ENCODE data around the gene ENOX1.

ENOX1 gene

DNA sequence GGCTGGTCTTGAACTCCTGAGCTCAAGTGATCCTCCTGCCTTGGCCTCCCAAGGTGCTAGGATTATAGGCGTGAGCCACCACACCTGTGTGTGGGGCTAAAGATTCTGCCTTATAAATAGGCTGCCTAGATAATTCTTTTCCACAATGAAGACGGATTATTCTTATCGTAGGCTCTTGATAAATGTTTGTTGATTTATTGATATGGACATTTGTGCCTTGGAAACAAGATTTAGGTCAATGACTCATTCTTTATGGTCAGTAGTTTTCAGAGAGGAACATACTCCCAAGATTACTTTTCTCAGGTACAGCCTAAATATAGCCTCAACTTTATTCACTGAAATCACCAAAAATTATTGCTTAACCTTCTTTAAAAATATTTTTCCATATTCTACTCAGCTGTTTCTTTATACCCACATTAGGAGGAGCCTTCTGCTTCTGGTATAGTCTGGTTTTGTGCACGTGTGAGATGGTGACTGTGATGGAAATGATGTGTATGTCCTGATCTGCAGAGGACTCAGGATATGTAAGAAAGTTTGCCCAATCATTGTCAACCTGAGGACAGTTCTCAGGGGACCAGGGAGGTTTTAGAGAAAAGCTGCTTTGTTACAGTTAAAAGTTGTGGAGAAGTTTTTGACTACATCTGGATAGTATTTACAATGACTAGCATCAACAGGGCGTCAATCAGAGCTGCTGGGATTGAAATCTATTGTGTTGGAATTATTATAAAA lies 554.5 kb downstream of the ENOX1 start:
- no peak for DNase-seq

DNA sequence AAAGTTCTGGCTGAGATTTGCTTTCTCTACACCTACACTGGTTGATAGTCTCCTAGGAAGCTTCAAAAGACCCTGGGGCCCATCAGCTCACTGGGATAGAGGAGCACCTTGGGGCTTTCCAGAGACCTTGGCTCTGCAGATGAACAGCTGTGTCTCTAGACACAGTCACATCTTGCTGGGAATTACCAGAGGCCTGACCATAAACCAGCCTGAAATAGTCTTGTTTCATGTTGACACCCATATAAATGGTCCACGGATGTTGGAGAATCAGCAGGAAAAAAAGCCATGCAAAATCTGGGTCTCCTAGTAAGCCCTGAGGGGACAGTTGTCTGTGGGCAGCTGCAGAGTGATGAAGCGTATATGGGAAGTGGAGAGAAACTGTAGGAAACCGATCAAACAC lies 555.8 kb downstream of the ENOX1 start:
- no peak for DNase-seq

DNA sequence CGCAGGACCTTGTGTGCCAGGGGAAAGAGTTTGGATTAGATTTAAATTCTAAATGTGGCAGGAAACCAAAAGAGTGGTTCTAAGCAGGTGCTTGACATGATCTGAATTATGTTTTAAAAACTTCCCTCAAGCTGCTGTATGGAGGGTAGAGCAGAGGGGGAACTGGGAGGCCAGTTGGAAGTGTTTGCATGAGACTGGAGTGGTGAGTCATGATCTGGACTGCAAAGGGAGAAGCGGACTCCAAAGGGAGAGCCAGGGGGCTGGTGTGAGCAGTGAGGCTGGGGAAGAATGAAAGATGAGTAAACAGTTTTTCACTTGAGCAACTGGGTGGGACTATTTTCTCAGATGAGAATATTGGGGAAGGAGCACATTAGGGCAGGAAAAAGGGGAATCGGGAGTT lies 557.3 kb downstream of the ENOX1 start:
- no peak for DNase-seq

DNA sequence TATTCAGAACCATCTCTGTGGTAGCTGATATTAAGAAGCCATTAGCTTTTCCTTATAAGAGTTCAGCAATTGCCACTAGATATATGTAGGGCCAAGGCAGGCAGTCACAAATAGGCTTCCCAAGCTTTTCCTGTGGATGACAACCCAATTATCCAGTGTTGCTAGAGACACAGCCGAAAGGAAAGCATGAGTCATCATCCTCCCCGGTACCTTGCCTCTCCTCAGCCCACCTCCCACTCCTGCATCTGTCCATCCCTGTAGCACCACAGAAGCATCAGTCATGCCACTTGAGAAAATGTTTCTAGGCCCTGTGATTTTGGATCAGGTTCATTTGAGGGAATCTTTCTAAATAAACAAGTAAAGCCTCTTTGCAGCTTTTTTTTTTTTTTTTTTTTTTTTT lies 559.1 kb downstream of the ENOX1 start:
- no peak for DNase-seq

DNA sequence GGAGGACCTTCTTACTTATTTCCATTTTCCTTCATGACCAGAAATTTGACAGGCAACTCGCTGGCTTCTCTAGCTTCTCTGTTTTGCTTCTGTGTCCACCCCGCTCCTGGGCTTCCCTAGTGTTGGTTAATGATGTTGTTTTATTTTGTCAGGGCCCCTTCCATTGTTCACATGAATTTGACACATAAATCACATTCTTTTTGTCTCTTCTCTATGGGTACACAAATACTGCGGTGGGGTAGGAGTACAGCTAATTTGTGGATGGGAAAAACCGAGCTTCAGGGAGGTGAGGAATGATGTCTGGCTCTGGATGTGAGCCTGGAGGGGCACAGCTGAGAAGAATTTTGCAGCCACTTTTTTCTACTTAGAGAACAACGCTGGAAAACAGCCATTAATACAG lies 563.6 kb downstream of the ENOX1 start:
- no peak for DNase-seq

DNA sequence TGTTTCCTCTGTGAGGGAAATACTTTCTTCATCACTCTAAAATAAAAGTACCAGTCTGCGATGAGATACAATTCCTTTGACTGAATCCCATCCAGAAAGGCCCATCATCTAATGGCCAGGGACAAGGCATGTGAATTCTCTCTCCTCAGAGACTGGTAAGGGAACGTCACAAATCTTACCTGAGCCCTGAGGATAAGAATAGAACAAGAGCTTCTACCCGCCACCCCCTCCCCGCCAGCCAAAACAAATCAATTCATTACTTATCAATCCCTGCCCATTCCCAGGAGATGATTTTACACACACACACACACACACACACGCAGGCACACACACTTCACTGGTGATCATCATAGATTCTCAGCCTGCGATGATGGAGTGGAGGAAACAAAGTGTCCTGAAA lies 564.7 kb downstream of the ENOX1 start:
- DNase-seq, result no peak

DNA sequence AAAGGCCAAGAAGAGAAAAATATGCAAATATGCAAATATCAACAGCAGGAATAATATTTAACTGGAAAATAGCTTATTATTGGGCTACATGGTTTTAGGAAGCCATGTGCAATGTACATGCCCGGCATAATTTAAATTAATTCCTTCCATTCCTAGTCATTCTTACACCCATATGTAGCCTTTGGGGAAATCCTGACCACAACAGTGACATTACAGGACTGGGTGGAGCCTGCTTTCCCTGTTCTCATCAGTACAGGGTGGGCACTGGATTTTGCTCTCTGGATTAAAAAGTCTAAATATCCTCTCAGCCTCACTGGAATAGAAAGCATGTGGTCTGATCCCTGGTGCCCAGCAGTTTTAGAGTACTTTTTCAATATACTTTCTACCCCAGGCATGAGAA lies 565.2 kb downstream of the ENOX1 start:
- DNase-seq, result no peak

DNA sequence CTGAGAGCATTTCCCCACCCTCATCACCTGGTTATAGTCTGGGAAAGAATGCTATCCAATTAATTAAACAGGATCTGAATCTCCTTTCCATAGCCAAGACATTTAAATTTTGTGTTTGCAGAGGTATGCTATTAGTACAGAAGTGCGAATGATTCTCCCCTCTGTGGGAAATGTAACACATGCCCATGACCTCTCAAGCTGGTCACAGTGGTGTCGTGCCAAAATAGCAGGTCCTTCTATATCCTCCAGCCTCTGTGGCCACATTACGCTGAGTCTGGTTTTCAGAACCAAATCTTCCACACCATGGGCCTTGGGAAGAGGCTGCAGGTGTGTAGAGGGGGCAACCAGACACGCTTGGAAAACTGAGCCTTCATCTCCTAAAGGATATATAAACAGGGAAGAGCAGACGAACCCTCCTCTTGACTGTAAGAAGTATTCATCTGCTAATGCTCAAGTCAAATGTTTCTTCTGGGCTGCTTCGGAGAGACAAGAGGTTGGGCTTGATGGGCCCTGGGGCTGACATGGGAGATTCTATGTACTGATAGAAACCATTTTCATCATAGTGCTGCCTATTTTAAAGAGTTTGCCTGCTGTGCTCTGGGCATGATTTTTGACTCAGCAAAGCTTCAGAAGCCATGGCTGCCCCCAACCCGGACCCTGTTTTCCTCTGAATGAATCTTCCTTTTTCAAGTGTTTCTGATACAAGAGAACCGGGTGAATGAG lies 565.7 kb downstream of the ENOX1 start:
- no peak for DNase-seq

DNA sequence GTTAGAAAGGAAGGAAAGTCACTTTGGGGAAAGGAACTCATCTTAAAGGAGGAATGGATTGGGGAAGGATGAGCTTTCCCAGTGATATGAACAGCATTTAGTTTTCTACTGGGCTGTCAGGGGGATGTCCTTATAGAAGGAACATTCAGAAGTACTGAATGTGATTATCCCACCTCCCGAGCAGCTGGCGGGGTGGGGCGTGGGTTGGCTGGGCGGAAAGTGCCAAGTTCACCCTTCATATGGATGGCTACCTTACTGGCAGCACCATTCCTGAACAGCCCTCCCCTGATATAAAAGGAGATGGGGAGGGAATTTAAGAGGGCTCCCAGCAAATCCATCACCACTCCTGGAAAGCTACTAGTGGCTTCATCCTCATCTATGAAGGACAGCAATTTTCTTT lies 572.6 kb downstream of the ENOX1 start:
- no peak for DNase-seq

DNA sequence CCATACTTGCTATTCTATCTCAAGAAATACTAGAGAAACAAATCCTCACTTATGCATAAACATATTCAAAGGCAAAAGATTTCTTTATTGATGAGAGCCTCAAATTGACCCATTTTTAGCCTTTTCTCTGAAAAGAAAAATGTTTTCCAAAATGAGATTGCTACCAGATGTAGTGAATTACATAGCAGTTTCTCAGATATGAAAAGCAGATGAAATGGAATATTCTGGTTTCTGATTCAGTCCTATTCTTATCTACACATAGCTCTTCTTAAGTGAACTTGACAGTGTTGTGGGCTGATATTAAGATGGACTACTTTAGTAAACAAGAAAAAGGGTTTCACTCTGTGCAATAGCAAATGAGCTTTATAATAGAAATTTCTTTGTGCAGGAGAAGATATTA lies 579.9 kb downstream of the ENOX1 start:
- DNase-seq, result no peak

DNA sequence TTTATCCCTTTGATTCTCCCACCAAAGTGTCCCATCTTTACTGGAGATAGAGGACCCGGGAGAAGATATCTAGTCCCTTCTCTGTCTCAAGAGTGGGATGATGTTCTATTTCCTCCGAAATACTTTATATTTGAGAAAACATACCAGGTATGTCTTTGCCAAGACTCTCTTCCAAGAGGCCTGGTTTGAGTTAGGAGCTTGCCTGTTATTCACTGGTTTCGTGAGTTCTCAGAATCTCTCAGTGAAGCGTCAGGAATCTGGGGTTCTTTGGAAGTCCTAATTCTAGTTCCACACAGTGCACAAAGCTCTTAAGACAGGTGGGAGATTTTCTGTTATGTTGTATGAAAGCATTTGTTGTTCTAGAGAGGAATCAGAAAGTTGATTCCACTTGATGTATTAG lies 581.4 kb downstream of the ENOX1 start:
- DNase-seq, result no peak

DNA sequence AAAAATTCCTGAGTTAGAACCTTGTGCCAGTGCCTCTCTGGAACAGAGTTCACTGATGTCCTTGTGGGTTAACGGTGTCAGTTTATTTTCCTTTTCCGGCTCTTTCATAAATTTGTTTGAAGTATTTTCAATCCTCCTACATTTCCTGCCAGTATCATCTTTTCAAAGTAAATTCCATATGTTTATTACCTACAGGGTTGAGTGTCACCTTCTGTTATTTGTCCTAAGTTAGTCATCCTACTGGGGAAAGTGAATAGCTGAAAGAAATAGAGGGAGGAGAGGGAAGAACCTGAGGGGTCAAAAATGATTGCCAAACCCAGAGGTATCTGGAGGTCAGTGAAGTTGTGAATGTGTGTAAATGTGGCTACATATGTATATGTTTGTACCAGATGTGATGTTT lies 582.2 kb downstream of the ENOX1 start:
- DNase-seq, result no peak

DNA sequence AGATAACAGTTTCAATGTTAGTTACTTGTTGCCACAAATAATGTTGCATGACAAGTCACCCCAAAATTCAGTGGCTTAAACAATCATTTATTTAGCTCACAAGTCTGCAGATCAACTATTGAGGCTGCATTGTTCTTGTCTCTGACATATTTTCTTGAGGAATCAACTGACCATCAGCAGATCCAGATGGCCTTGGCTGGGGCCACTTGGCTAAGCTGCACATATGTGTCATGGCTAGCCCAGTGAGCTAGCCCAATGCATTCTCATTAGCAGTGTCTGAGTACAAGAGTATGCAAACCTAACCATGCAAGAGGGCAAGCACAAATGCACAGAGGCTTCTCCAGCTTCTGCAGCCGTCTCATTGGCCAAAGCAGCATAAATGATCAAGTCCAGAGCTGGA lies 583.0 kb downstream of the ENOX1 start:
- DNase-seq, result no peak

DNA sequence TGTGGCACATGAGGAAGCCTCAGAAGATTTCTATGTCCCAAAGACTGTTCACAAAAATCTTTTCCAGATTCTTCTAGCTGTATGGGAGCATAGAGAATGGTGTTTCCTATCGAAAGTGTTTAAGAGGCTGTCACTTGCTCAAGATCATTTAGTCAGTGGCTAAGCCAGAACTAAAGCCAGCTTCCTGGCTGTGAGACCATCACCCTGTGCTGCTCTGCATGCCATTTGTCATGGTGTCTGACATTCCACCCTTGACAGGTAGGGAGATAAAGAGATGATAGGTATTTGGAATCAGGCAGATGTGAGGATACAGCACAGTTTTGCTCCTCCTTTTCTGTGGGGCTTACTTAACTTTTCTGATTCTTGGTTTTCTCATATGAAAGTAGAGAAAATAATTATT lies 586.0 kb downstream of the ENOX1 start:
- DNase-seq, result no peak

DNA sequence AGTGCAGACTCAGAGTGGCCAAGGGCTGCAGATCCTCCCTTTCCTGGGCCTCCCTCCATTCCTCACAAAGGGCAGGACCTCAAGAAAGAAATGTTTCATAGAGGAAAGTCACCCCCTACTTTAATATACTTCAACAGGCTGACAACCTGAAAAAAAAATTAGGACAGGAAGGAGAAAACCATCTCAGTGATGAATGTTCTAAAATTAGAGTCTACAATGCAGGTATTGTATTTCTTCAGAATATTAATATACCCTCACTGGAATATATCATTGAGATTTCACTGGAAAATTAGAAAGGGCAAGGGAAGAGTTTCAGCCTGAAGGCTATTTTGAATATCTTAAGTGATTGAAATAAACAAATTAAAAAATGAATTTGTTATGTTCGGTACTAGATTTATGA lies 586.5 kb downstream of the ENOX1 start:
- DNase-seq, result no peak

DNA sequence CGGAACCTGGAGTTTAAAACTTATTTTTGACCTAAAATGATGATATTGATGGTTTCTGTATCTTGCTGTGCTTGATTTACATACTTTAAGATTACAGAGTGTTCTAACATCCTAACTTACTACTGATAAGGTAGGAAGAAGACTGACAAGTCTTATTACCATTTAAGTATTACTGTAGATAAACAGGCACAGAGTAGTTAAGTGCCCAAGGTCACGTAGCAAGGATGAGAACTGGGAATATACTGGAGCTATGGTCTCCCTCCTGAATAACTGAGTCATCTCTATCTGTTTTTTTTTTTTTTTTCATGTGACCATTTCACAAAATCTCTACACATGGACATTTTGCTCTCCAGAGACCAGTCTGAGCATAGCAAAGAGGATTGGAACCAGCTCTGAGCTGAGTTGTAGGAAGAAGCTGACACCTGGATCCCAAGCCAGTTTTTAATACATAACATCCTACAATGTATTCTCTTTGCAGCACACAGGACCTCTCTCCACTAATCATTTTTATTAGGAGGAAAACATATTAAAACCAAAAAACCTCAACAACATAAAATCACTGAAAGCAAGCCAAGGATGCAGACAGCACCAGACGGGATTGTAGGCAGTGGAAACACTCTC lies 589.9 kb downstream of the ENOX1 start:
- DNase-seq, result no peak

DNA sequence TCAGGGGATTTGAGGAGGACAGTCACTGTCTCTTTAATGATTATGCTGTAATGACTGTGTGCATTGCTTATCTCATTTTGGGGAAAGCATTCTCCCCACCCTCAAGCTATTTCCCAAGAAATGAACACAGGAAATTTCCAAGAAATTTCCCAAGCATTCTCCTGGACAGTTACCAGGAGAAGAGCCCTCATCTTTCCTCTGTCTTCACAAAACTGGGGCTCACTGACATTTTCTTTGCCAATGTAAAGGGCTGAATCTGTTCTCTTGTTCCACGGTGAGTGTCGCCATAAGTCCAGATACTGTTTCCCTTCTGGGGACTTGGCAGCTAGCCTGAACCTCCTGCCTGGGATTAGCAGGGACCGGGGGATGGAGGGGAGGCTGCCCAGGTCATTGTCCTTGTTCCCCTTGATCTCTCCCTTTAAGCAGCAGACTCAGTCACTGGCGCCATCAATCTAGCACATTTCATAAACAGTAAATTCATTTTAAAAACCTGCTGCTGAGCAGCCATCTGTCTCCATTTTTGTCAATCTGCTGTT lies 590.6 kb downstream of the ENOX1 start:
- no peak for DNase-seq

DNA sequence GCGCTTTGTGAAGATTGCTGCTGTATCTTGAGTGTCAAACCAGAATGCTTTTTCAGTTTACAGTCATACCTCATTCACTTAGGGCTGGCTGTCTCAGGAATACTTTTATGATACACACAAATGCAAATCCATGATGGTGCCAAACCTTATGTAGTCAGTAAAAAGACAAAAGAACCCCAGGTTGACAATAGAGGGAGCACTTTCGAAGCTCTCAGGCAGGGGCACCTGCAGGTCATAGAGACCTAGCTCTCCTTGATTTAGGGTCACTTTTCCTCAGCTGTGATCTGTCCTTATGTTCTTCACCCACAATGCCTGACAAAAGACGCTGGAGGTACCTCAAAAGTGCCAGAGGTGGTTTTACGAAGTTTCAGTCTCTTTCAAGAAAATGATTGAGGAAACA lies 591.2 kb downstream of the ENOX1 start:
- no peak for DNase-seq

DNA sequence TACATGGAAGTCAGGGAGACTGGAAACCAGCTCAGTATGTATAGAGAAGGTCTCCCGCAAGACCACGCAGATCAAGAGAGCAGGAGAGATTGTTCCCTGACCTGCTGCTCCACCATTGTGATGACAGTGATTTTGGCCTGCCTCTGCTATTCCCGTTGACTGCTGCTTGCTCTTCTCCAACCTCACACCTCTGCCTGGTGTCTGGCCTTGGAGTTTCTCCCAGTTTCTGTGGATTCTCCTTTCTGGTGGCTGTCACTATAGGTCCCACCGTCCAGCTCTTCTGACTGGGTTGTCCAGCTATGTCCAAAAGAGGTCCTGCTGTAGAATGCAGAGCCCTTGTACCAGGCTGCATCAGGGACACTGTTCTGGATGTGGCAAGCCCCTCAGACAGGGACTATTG lies 591.7 kb downstream of the ENOX1 start:
- DNase-seq, result no peak

DNA sequence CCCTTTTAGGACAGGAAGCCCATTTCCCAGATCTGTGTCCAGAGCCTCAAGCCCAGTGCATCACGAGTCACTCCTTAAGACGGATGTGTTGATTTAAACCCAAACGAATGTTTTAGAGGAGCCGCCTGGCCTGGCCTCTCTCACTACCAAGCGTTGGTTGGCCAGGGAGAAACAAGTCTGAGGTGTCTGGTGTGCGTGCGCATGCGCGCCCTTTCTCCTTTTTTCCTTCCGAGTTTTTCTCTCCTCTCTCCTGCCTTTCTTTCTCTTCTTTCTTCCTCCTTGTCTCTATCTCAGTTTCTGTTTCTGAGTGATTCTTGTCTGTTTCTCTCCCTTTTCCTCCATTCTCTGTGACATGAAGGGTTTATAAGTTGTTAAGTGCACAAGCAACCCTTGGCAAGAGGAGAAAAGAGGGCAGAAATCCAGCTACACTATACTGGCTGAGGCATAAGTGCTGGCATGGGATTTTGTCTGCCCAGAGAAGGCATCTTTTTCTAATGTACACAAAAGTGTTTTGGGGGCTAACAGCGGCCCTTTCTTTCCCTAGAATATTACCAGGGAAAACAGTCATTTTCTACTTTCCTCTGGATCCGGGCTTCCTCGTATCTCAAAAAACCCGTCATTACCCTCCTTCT lies 592.9 kb downstream of the ENOX1 start:
- no peak for DNase-seq

DNA sequence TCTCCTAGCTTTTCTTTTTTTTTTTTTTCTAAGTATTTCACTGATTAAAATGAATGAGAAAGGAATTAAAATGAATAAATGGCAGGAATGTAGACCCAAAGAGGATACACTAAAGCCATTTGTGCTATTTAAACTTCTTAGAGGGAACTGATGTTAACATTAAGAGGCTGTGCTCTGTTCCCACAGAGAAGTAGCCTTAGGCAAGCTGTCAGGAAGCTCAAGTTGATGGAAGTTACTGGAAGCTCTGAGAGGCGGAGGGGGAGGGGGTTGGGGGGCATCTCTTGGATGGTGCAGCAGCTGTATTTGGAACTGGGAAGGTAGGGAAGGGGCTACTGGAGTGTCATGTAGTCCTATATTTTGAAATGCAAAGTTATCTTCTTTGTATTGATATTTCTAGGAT lies 595.2 kb downstream of the ENOX1 start:
- no peak for DNase-seq

DNA sequence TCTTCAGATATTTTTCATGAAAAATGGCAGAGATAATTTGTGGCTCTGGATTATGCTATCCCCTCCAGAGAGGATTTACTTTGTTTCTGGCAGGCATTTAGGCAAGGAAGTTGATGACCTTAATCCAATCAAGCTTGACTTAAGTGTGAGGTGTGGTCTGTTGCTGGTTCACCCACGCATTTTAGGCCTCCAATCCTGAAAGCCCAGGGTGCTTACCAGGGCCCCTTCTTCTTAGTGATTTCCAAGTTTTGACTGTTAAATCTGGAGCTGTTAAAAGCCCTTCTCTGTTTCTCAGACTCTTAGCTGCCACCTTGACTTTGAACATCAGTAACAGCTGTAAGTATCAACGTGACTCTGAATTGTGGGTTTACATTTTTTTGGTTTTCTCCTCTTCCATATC lies 601.5 kb downstream of the ENOX1 start:
- no peak for DNase-seq

DNA sequence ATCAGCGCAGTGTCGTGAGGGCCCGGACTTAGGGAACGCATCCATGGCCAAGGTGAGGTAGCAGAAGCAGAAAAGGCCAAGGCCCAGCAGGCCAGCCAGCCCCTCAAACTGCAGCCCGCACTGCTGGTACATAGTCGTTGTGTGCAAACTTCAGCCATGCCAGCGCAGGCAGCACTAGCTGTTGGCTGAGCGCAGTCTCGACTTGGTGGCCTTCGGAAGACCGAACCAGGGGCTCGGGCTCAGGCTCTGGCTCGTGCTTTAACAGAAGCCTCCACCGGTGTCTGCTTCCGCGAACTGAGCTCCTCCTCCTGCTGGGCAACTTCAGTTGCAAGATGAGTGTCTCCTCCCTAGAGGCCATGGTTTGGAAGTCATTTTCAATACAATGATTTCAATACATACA lies 605.9 kb downstream of the ENOX1 start:
- no peak for DNase-seq
